GM12878 (cell line): ENCODE data around the gene TMPRSS6. TPM values are rescaled to one million over a fixed set of nuclear protein-coding genes. Genes with fewer than 3 reads are reported as not detected.

ENCODE experiments used
- ATAC-seq: fragments of 200-7000 bp; cut with Tn5 transposase; 3 replicates; pipeline ENCODE4 v1.9.1; 2020; ENCODE audit warnings: mild to moderate bottlenecking, moderate library complexity
- BruUV-seq: library from RNA; stranded (reverse); fragments of 400-500 nt; replicated peaks from 2 replicates; lab custom pipeline; 2021; lab: Mats Ljungman, UMichigan
- CTCF ChIA-PET: fragments of 300-600 bp; sonication (Branson Sonifier 250); formaldehyde crosslinking; extraction: SDS; loops from one replicate; lab custom pipeline; 2021; ENCODE audit warnings: inconsistent platforms; lab: Yijun Ruan, JAX
- POLR2A ChIA-PET: fragments of 350-600 bp; formaldehyde crosslinking; extraction: SDS; loops from one replicate; lab custom pipeline; 2021; ENCODE audit warnings: inconsistent platforms; lab: Charles Lee
- RAD21 ChIA-PET: fragments of 300-600 bp; sonication (Branson Sonifier 250); formaldehyde crosslinking; loops from one replicate; lab custom pipeline; 2023; ENCODE audit warnings: antibody characterized with exemption; ENCODE audit not compliant: unreplicated experiment; lab: Charles Lee
- SMC1A ChIA-PET: fragments of 300-600 bp; sonication (Branson Sonifier 250); formaldehyde crosslinking; loops from one replicate; lab custom pipeline; 2023; ENCODE audit not compliant: unreplicated experiment, uncharacterized antibody; lab: Charles Lee
- DNase-seq: peaks from one replicate; pipeline ENCODE4 v3.0.0-alpha.2; 2011; ENCODE audit warnings: low read depth, low spot score
- FAIRE-seq: peaks from 3 replicates; lab custom pipeline; 2011; peaks lifted over from hg19 to GRCh38; lab: Jason Lieb, UNC
- H2AFZ ChIP-seq: 2 replicates; pipeline ENCODE4 v1.6.0; 2011; ENCODE audit warnings: low read depth, low read length, control low read depth; ENCODE audit not compliant: control insufficient read depth
- H3K27ac ChIP-seq: 2 replicates; pipeline ENCODE4 v1.5.1; 2011; ENCODE audit warnings: control low read depth; ENCODE audit not compliant: control insufficient read depth, insufficient read depth
- H3K27me3 ChIP-seq, 2 experiments: replicated peaks in 1 of 2; 2 replicates each; pipeline versions ENCODE4 v1.6.0 to v1.6.1; 2011; ENCODE audit warnings: low read length in 1 of 2; ENCODE audit not compliant: control insufficient read depth in 2 of 2, insufficient read depth in 2 of 2
- H3K36me3 ChIP-seq, 2 experiments: 2 replicates each; pipeline ENCODE4 v1.5.1; 2011; ENCODE audit warnings: low read length in 1 of 2; ENCODE audit not compliant: control insufficient read depth in 2 of 2, insufficient read depth in 2 of 2
- H3K4me1 ChIP-seq: 2 replicates; pipeline ENCODE4 v1.6.1; 2011; ENCODE audit warnings: mild to moderate bottlenecking, low read length, moderate library complexity, mixed read lengths; ENCODE audit not compliant: control insufficient read depth, insufficient read depth
- H3K4me2 ChIP-seq: 2 replicates; pipeline ENCODE4 v1.6.0; 2011; ENCODE audit warnings: control low read depth; ENCODE audit not compliant: control insufficient read depth, insufficient read depth
- H3K4me3 ChIP-seq: fragments of 200-600 bp; sonication (generic); 2 replicates; pipeline ENCODE4 v1.5.1; 2016
- H3K79me2 ChIP-seq: 2 replicates; pipeline ENCODE4 v1.6.0; 2011; ENCODE audit warnings: low read length; ENCODE audit not compliant: control insufficient read depth, insufficient read depth
- H3K9ac ChIP-seq: 2 replicates; pipeline ENCODE4 v1.8.0; 2011; ENCODE audit warnings: low read length, control low read depth, mixed read lengths; ENCODE audit not compliant: control insufficient read depth, insufficient read depth
- H3K9me3 ChIP-seq: replicated peaks from 3 replicates; pipeline ENCODE4 v1.5.1; 2011; ENCODE audit warnings: mild to moderate bottlenecking, low read length; ENCODE audit not compliant: control insufficient read depth, insufficient read depth
- H4K20me1 ChIP-seq: 2 replicates; pipeline ENCODE4 v1.6.0; 2011; ENCODE audit not compliant: control insufficient read depth, insufficient read depth
- ATF2 ChIP-seq: IDR thresholded peaks from 2 replicates; pipeline ENCODE4 v1.6.1; 2012; ENCODE audit warnings: low read length, inconsistent platforms
- CREB1 ChIP-seq: IDR thresholded peaks from 2 replicates; pipeline ENCODE4 v1.6.1; 2012; ENCODE audit warnings: low read depth, mild to moderate bottlenecking, inconsistent platforms
- HCFC1 ChIP-seq: fragments of 150-350 bp; IDR thresholded peaks from 2 replicates; pipeline ENCODE4 v1.6.1; 2014; ENCODE audit warnings: low read length
- MXI1 ChIP-seq: fragments of 150-350 bp; IDR thresholded peaks from 2 replicates; pipeline ENCODE4 v1.6.1; 2011; ENCODE audit warnings: low read depth, mild to moderate bottlenecking, inconsistent platforms, low read length, improper control_type of control experiment
- NBN ChIP-seq: fragments of 450-650 bp; IDR thresholded peaks from 2 replicates; pipeline ENCODE4 v1.6.1; 2016
- NFYA ChIP-seq: IDR thresholded peaks from 2 replicates; pipeline ENCODE4 v1.6.1; 2011; ENCODE audit warnings: low read depth, mild to moderate bottlenecking, low read length, improper control_type of control experiment, borderline replicate concordance
- RELB ChIP-seq: fragments of 450-650 bp; IDR thresholded peaks from 2 replicates; pipeline ENCODE4 v1.6.1; 2017; ENCODE audit warnings: low read depth, mild to moderate bottlenecking, moderate library complexity
- SMARCA5 ChIP-seq: fragments of 450-650 bp; IDR thresholded peaks from 2 replicates; pipeline ENCODE4 v1.6.1; 2017; ENCODE audit warnings: mild to moderate bottlenecking
- TAF1 ChIP-seq: IDR thresholded peaks from 2 replicates; pipeline ENCODE4 v1.6.1; 2011; ENCODE audit warnings: mild to moderate bottlenecking, low read depth, low read length, borderline replicate concordance
- ZNF207 ChIP-seq: fragments of 450-650 bp; IDR thresholded peaks from 2 replicates; pipeline ENCODE4 v1.6.1; 2014; ENCODE audit warnings: antibody characterized with exemption, mild to moderate bottlenecking, borderline replicate concordance
- WGBS: methylation state at CpG from one replicate; pipeline ENCODE4 v1.1.6; 2016; ENCODE audit warnings: low lambda C conversion rate; ENCODE audit not compliant: insufficient replicate concordance, insufficient coverage; ENCODE audit errors: missing lambda C conversion rate; 5-methylcytosine and 5-hydroxymethylcytosine counted together
- in situ Hi-C: fragments of 300-500 bp; cut with MboI; formaldehyde crosslinking; loops from 9 replicates; pipeline ENCODE4 v1.14.3; 2018; ENCODE audit warnings: mixed read lengths
- intact Hi-C: fragments of 100-400 bp; cut with micrococcal nuclease; formaldehyde crosslinking; loops from one replicate; pipeline ENCODE4 v1.14.2; 2022; ENCODE audit not compliant: unreplicated experiment
- polyA plus RNA-seq, 11 experiments: library from polyadenylated mRNA; depleted of rRNA in 4 of 11; unstranded in 6 of 11; stranded (reverse) in 5 of 11; fragments of >200 nt; fragmentation: Nextera tagmentation in 4 of 11; fragmentation: Illumina TruSeq in 1 of 11; extraction: Ambion mirVana in 4 of 11; extraction: Trizol in 1 of 11; gene quantifications; 1 replicate in 1 of 11; 2 replicates in 10 of 11; pipeline versions ENCODE4 v1.2.1 to v1.2.3, GENCODE V29; 2011 to 2016; ENCODE audit warnings: inconsistent platforms in 2 of 11, missing spikeins in 2 of 11, low read depth in 1 of 11
- total RNA-seq, 4 experiments: library from RNA; depleted of rRNA in 3 of 4; stranded (reverse); fragments of >200 nt in 3 of 4; fragmentation: Illumina TruSeq in 1 of 4; extraction: Trizol in 1 of 4; gene quantifications; 2 replicates each; pipeline versions ENCODE4 v1.2.1 to v1.2.3, GENCODE V29; 2013 to 2021
- TF ChIP-seq, protein P1 (sequence below): fragments of 450-650 bp; IDR thresholded peaks from 2 replicates; pipeline ENCODE4 v1.6.1; 2017; ENCODE audit warnings: mild to moderate bottlenecking, moderate library complexity
- TF ChIP-seq, protein P2 (sequence below): fragments of 450-650 bp; IDR thresholded peaks from 2 replicates; pipeline ENCODE4 v1.6.1; 2018; ENCODE audit warnings: borderline replicate concordance, mild to moderate bottlenecking; ENCODE audit not compliant: partially characterized antibody

Gene TMPRSS6
- total and polyA plus RNA-seq, 10 of the 15 experiments (the other 5 are each of a cell fraction or from before 2014, with no cell fraction given): 0.06 to 0.69 (median 0.19) TPM; not detected in 6

DNA sequence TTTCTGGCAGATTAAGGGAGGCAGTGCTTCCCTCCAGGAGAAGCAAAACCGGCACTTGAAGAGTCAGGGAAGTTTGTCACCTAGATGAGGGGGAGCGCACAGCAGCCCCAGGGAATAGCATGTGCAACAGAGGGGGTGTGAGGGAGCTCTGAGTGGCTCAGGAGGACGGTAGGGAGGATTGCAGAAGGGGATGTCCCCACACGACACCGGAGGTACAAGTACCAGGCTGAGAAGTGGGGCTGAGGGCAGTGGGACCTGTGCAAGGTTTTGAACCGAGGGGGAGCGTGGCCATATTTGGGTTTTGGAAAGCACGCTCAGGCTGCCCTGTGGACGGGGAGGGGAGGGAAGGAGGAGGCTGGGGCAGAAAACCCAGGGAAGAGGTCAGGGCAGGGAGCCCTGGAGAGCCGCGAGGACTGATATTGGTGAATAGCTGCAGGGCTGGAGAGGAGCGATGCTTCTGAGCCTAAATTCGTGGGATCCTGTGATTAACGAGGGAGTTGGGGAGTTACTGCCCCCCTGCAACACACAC, 17.9 kb upstream of the TMPRSS6 start:
- Histone ChIP-seq H3K4me1 (peaks cover 5% of the 10 kb centered on the region), H2AFZ (no peak overlapping the region), H3K27ac (no peak overlapping the region), H3K79me2 (no peaks in the 10 kb centered on the region), H3K9me3 (no peaks in the 10 kb centered on the region), H3K36me3 (peaks cover 11 to 38% of the 10 kb centered on the region in 2 experiments; a peak in 3 of 4 replicates), H4K20me1 (no peaks in the 10 kb centered on the region), H3K4me3 (no peak overlapping the region), H3K27me3 (no peaks in the 10 kb centered on the region), H3K4me2 (no peak overlapping the region), H3K9ac (no peak overlapping the region)
- 77% methylated on average over 13 of the region's 14 CpGs for WGBS
- POLR2A ChIA-PET: interaction anchor here (0.9 to 2.1 kb wide), 3 partner anchors 9 to 72 kb away, joined by 3 to 8 read pairs (median 4); no protein-coding TSS in a partner anchor
- ATAC-seq (no peak), FAIRE-seq (no peak), DNase-seq (no peak)
- in situ Hi-C loops (no loop called here), intact Hi-C loops (no loop called here)
- SMC1A ChIA-PET: interaction anchor here (1.2 to 1.5 kb wide), 3 partner anchors 34 to 72 kb away, joined by 4 to 5 read pairs (median 5); no protein-coding TSS in a partner anchor
- CTCF ChIA-PET: interaction anchor here (0.9 to 4.4 kb wide), 8 partner anchors 13 to 132 kb away, joined by 3 to 31 read pairs (median 6); no protein-coding TSS in a partner anchor
- RAD21 ChIA-PET: interaction anchor here (1.0 to 3.2 kb wide), 4 partner anchors 21 to 71 kb away, joined by 3 to 22 read pairs (median 13); partner anchors contain the start of gene IL2RB
- BruUV-seq: no TSS peak
- TF ChIP-seq HCFC1: no peak
- no peak for TF ChIP-seq ZNF207
- TF ChIP-seq NFYA: no peak
- TF ChIP-seq CREB1: no peak
- no peak for TF ChIP-seq NBN
- no peak for TF ChIP-seq TAF1
- TF ChIP-seq, protein P1, sequence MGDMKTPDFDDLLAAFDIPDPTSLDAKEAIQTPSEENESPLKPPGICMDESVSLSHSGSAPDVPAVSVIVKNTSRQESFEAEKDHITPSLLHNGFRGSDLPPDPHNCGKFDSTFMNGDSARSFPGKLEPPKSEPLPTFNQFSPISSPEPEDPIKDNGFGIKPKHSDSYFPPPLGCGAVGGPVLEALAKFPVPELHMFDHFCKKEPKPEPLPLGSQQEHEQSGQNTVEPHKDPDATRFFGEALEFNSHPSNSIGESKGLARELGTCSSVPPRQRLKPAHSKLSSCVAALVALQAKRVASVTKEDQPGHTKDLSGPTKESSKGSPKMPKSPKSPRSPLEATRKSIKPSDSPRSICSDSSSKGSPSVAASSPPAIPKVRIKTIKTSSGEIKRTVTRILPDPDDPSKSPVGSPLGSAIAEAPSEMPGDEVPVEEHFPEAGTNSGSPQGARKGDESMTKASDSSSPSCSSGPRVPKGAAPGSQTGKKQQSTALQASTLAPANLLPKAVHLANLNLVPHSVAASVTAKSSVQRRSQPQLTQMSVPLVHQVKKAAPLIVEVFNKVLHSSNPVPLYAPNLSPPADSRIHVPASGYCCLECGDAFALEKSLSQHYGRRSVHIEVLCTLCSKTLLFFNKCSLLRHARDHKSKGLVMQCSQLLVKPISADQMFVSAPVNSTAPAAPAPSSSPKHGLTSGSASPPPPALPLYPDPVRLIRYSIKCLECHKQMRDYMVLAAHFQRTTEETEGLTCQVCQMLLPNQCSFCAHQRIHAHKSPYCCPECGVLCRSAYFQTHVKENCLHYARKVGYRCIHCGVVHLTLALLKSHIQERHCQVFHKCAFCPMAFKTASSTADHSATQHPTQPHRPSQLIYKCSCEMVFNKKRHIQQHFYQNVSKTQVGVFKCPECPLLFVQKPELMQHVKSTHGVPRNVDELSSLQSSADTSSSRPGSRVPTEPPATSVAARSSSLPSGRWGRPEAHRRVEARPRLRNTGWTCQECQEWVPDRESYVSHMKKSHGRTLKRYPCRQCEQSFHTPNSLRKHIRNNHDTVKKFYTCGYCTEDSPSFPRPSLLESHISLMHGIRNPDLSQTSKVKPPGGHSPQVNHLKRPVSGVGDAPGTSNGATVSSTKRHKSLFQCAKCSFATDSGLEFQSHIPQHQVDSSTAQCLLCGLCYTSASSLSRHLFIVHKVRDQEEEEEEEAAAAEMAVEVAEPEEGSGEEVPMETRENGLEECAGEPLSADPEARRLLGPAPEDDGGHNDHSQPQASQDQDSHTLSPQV: no peak
- no peak for TF ChIP-seq MXI1
- TF ChIP-seq, protein P2, sequence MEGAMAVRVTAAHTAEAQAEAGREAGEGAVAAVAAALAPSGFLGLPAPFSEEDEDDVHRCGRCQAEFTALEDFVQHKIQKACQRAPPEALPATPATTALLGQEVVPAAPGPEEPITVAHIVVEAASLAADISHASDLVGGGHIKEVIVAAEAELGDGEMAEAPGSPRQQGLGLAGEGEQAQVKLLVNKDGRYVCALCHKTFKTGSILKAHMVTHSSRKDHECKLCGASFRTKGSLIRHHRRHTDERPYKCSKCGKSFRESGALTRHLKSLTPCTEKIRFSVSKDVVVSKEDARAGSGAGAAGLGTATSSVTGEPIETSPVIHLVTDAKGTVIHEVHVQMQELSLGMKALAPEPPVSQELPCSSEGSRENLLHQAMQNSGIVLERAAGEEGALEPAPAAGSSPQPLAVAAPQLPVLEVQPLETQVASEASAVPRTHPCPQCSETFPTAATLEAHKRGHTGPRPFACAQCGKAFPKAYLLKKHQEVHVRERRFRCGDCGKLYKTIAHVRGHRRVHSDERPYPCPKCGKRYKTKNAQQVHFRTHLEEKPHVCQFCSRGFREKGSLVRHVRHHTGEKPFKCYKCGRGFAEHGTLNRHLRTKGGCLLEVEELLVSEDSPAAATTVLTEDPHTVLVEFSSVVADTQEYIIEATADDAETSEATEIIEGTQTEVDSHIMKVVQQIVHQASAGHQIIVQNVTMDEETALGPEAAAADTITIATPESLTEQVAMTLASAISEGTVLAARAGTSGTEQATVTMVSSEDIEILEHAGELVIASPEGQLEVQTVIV: no peak
- no peak for TF ChIP-seq ATF2
- no peak for TF ChIP-seq RELB
- no peak for TF ChIP-seq SMARCA5
